Thyroid gland (tissue), 4 donors: ENCODE measurements around the gene KLRC4.

Experiments
- POLR2A ChIP-seq, 2 donors: fragments of 450-650 bp; IDR thresholded peaks; one replicate each; pipeline ENCODE4 v1.6.1; 2017; ENCODE audit warnings: antibody characterized with exemption in 2 of 2, mild to moderate bottlenecking in 2 of 2, moderate library complexity in 1 of 2
- TF ChIP-seq, protein P1 (sequence below), 6 experiments: fragments of 200-600 bp in 3 of 6; fragments of 450-650 bp in 3 of 6; sonication (generic) in 3 of 6; IDR thresholded peaks; one replicate each; pipeline ENCODE4 v1.5.1; 2016 to 2019; ENCODE audit warnings: antibody characterized with exemption in 6 of 6, mild to moderate bottlenecking in 2 of 6, inconsistent platforms in 1 of 6, moderate library complexity in 1 of 6

DNA sequence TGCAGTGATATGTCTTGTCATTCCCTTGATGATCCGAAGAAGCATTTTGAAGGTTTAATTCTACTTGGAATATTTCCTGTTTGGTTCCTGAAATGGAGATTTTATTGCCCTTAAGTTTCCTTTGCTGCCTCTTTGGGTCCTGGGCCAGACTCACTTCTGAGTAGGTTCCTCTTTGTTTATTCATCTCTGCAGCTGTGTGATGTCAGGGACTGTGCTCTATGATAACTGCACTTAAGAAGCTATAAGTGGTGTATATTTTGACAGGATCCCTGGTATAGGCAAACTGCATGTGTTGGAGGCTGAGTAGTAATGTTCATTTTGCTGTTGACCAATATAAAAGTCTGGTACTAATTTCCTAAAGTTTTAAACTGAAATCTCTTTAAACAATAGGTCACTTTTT lies at the start of gene KLRC4:
- TF ChIP-seq, protein P1, sequence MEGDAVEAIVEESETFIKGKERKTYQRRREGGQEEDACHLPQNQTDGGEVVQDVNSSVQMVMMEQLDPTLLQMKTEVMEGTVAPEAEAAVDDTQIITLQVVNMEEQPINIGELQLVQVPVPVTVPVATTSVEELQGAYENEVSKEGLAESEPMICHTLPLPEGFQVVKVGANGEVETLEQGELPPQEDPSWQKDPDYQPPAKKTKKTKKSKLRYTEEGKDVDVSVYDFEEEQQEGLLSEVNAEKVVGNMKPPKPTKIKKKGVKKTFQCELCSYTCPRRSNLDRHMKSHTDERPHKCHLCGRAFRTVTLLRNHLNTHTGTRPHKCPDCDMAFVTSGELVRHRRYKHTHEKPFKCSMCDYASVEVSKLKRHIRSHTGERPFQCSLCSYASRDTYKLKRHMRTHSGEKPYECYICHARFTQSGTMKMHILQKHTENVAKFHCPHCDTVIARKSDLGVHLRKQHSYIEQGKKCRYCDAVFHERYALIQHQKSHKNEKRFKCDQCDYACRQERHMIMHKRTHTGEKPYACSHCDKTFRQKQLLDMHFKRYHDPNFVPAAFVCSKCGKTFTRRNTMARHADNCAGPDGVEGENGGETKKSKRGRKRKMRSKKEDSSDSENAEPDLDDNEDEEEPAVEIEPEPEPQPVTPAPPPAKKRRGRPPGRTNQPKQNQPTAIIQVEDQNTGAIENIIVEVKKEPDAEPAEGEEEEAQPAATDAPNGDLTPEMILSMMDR (IDR thresholded peaks at IDR 0.05) = no peak
- TF ChIP-seq POLR2A (IDR thresholded peaks at IDR 0.05) = no peak
